WTC11 (cell line): Measurements from ENCODE around the gene OCA2. TPM values are rescaled to one million over a fixed set of nuclear protein-coding genes. Genes with fewer than 3 reads are reported as not detected.

Experiments
- ATAC-seq: fragments of 200-7000 bp; cut with Tn5 transposase; 2 replicates; pipeline ENCODE4 v1.10.0; 2021; ENCODE audit warnings: mild to moderate bottlenecking, moderate library complexity
- CTCF ChIA-PET: fragments of 300-600 bp; sonication (Branson Sonifier 250); formaldehyde crosslinking; loops from one replicate; lab custom pipeline; 2021; ENCODE audit warnings: antibody characterized with exemption; lab: Charles Lee
- POLR2A ChIA-PET: fragments of 350-600 bp; sonication (Branson Sonifier 250); formaldehyde crosslinking; loops from one replicate; lab custom pipeline; 2021; ENCODE audit warnings: antibody characterized with exemption; lab: Charles Lee
- DNase-seq: peaks from one replicate; pipeline ENCODE4 v3.0.0; 2021; ENCODE audit warnings: low spot score
- H3K27ac Mint-ChIP-seq: 2 replicates; pipeline ENCODE4 v1.8.0; 2021; ENCODE audit warnings: mixed read lengths
- H3K27me3 Mint-ChIP-seq: 2 replicates; pipeline ENCODE4 v1.8.0; 2021; ENCODE audit warnings: low read depth, mild to moderate bottlenecking, moderate library complexity, mixed read lengths
- H3K36me3 Mint-ChIP-seq: 2 replicates; pipeline ENCODE4 v1.8.0; 2021; ENCODE audit warnings: mixed read lengths
- H3K4me1 Mint-ChIP-seq: 2 replicates; pipeline ENCODE4 v1.8.0; 2022; ENCODE audit warnings: mixed read lengths
- H3K4me3 Mint-ChIP-seq: 2 replicates; pipeline ENCODE4 v1.8.0; 2021; ENCODE audit warnings: mild to moderate bottlenecking, moderate library complexity, mixed read lengths
- H3K9me3 Mint-ChIP-seq: 2 replicates; pipeline ENCODE4 v1.8.0; 2021; ENCODE audit warnings: mixed read lengths
- ATF2 ChIP-seq: sonication (generic); formaldehyde crosslinking; IDR thresholded peaks from 2 replicates; pipeline ENCODE4 v1.8.1; 2022; ENCODE audit warnings: low read depth, missing genetic modification reagents, borderline replicate concordance
- ATF6 ChIP-seq: sonication (generic); formaldehyde crosslinking; IDR thresholded peaks from 2 replicates; pipeline ENCODE4 v1.8.1; 2023; ENCODE audit warnings: mild to moderate bottlenecking, missing genetic modification reagents
- CREB1 ChIP-seq: sonication (generic); formaldehyde crosslinking; IDR thresholded peaks from 2 replicates; pipeline ENCODE4 v1.8.0; 2023; ENCODE audit warnings: mild to moderate bottlenecking, missing genetic modification reagents
- ESRRA ChIP-seq: sonication (generic); formaldehyde crosslinking; IDR thresholded peaks from 2 replicates; pipeline ENCODE4 v1.8.1; 2022; ENCODE audit warnings: mild to moderate bottlenecking, missing genetic modification reagents, borderline replicate concordance
- GTF2I ChIP-seq: fragments of 250-450 bp; sonication (Bioruptor Pico); conservative IDR thresholded peaks from 2 replicates; pipeline ENCODE4 v1.4.0; 2021; ENCODE audit warnings: mild to moderate bottlenecking
- HMGXB4 ChIP-seq: sonication (generic); formaldehyde crosslinking; IDR thresholded peaks from 2 replicates; pipeline ENCODE4 v1.8.1; 2023; ENCODE audit warnings: mild to moderate bottlenecking, moderate library complexity, missing genetic modification reagents
- IRF1 ChIP-seq: sonication (generic); formaldehyde crosslinking; IDR thresholded peaks from 2 replicates; pipeline ENCODE4 v1.8.0; 2023; ENCODE audit warnings: missing genetic modification reagents
- IRF2 ChIP-seq: sonication (generic); formaldehyde crosslinking; IDR thresholded peaks from 2 replicates; pipeline ENCODE4 v1.8.0; 2022; ENCODE audit warnings: low read depth, missing genetic modification reagents, borderline replicate concordance
- MAX ChIP-seq: sonication (generic); formaldehyde crosslinking; IDR thresholded peaks from 2 replicates; pipeline ENCODE4 v1.8.0; 2022; ENCODE audit warnings: mild to moderate bottlenecking, missing genetic modification reagents
- NFYB ChIP-seq: sonication (generic); formaldehyde crosslinking; conservative IDR thresholded peaks from 2 replicates; pipeline ENCODE4 v1.8.0; 2022; ENCODE audit warnings: low read depth, missing genetic modification reagents
- OVOL2 ChIP-seq: fragments of 250-450 bp; sonication (Bioruptor Pico); IDR thresholded peaks from 2 replicates; pipeline ENCODE4 v1.9.0; 2021; ENCODE audit warnings: mild to moderate bottlenecking, borderline replicate concordance
- SMAD3 ChIP-seq: sonication (generic); formaldehyde crosslinking; IDR thresholded peaks from 2 replicates; pipeline ENCODE4 v1.8.0; 2022; ENCODE audit warnings: missing genetic modification reagents, mild to moderate bottlenecking, borderline replicate concordance
- SP1 ChIP-seq: sonication (generic); formaldehyde crosslinking; conservative IDR thresholded peaks from 2 replicates; pipeline ENCODE4 v1.8.1; 2022; ENCODE audit warnings: missing genetic modification reagents
- TEAD1 ChIP-seq: sonication (generic); formaldehyde crosslinking; IDR thresholded peaks from 2 replicates; pipeline ENCODE4 v1.8.0; 2022; ENCODE audit warnings: mild to moderate bottlenecking, missing genetic modification reagents
- TEAD4 ChIP-seq: sonication (generic); formaldehyde crosslinking; IDR thresholded peaks from 2 replicates; pipeline ENCODE4 v1.8.0; 2022; ENCODE audit warnings: mild to moderate bottlenecking, missing genetic modification reagents
- USF1 ChIP-seq: sonication (generic); formaldehyde crosslinking; IDR thresholded peaks from 2 replicates; pipeline ENCODE4 v1.8.0; 2022; ENCODE audit warnings: mild to moderate bottlenecking, missing genetic modification reagents
- ZNF138 ChIP-seq: sonication (generic); formaldehyde crosslinking; conservative IDR thresholded peaks from 2 replicates; pipeline ENCODE4 v1.8.1; 2022; ENCODE audit warnings: mild to moderate bottlenecking, moderate library complexity, missing genetic modification reagents
- total RNA-seq: library from RNA; stranded (reverse); gene quantifications from 3 replicates; pipeline ENCODE4 v1.2.3, GENCODE V29; 2021

OCA2 gene
- total RNA-seq, 1 experiment from 2014 or later = 0.39 TPM

- ChIA-PET POLR2A (no interaction called here), CTCF (no interaction called here)
- no peak for DNase-seq
- H3K36me3 Mint-ChIP-seq = no peaks in the 10 kb centered on the region
- ATAC-seq = no peak
- no peak for TF ChIP-seq SP1
- H3K4me3 Mint-ChIP-seq = no peak overlapping the region
- H3K4me1 Mint-ChIP-seq = peaks cover 6% of the 10 kb centered on the region; the same call in 1 of the 2 replicates
- H3K27me3 Mint-ChIP-seq = no peaks in the 10 kb centered on the region; the same call in 1 of the 2 replicates
- H3K27ac Mint-ChIP-seq = no peak overlapping the region
- H3K9me3 Mint-ChIP-seq = peaks cover 4% of the 10 kb centered on the region; the same call in 1 of the 2 replicates
Observed at GRCh38 chr15:28081594-28081993, 17.5 kb downstream of the OCA2 start.

- no peak overlapping the region; the same call in 1 of the 2 replicates for H3K27ac Mint-ChIP-seq
- H3K36me3 Mint-ChIP-seq = no peaks in the 10 kb centered on the region
- POLR2A ChIA-PET = no interaction called here
- peaks cover 6% of the 10 kb centered on the region; the same call in 1 of the 2 replicates for H3K4me1 Mint-ChIP-seq
- ATAC-seq = peak; percentile 86
- CTCF ChIA-PET = interaction anchor here (1.1 to 1.3 kb wide), 3 partner anchors 46 to 721 kb away, joined by 3 to 5 read pairs (median 5); no protein-coding TSS in a partner anchor
- DNase-seq = no peak
- TF ChIP-seq HMGXB4 = no peak
- no peak for TF ChIP-seq MAX (CRISPR knock-in tag)
- TF ChIP-seq ATF6 = no peak
- no peak for TF ChIP-seq ESRRA
- no peak for TF ChIP-seq NFYB (CRISPR knock-in tag)
- no peak for TF ChIP-seq CREB1 (CRISPR knock-in tag)
- TF ChIP-seq IRF2 (CRISPR knock-in tag) = no peak
- TF ChIP-seq OVOL2 = no peak
- no peak for TF ChIP-seq USF1
- H3K27me3 Mint-ChIP-seq = no peaks in the 10 kb centered on the region
- no peak overlapping the region for H3K4me3 Mint-ChIP-seq
- peaks cover 4% of the 10 kb centered on the region; the same call in 1 of the 2 replicates for H3K9me3 Mint-ChIP-seq
Observed at GRCh38 chr15:28080386-28080785, 18.7 kb downstream of the OCA2 start.

GRCh38 chr15:28079313-28079969, 19.7 kb downstream of the OCA2 start:
- ATAC-seq (no peak), DNase-seq (no peak)
- Mint-ChIP-seq H3K27ac (no peak overlapping the region), H3K27me3 (no peaks in the 10 kb centered on the region), H3K36me3 (no peaks in the 10 kb centered on the region), H3K9me3 (peaks cover 4% of the 10 kb centered on the region; the same call in 1 of the 2 replicates), H3K4me3 (no peak overlapping the region), H3K4me1 (peaks cover 6% of the 10 kb centered on the region; the same call in 1 of the 2 replicates)
- TF ChIP-seq TEAD1 (CRISPR knock-in tag) (no peak), TEAD4 (CRISPR knock-in tag) (no peak), SMAD3 (CRISPR knock-in tag) (no peak)
- CTCF ChIA-PET = interaction anchor here (0.9 to 1.3 kb wide), 3 partner anchors 58 to 720 kb away, joined by 3 to 5 read pairs (median 3); no protein-coding TSS in a partner anchor
- POLR2A ChIA-PET = no interaction called here

- H3K9me3 Mint-ChIP-seq = peaks cover 8% of the 10 kb centered on the region
- POLR2A ChIA-PET = no interaction called here
- peaks cover 6% of the 10 kb centered on the region; the same call in 1 of the 2 replicates for H3K4me1 Mint-ChIP-seq
- TF ChIP-seq ZNF138 (CRISPR knock-in tag) (no peak), GTF2I (CRISPR knock-in tag) (no peak), CREB1 (CRISPR knock-in tag) (no peak), ATF2 (no peak), IRF1 (CRISPR knock-in tag) (no peak)
- H3K36me3 Mint-ChIP-seq = no peaks in the 10 kb centered on the region
- no peak for ATAC-seq
- H3K27ac Mint-ChIP-seq = no peak overlapping the region
- H3K4me3 Mint-ChIP-seq = no peak overlapping the region
- CTCF ChIA-PET = no interaction called here
- H3K27me3 Mint-ChIP-seq = no peaks in the 10 kb centered on the region
- DNase-seq = no peak
Observed at GRCh38 chr15:28078191-28078719, 20.9 kb downstream of the OCA2 start.
